PC-9 (cell line): ENCODE data around the gene ATP5PB.

ENCODE experiments used
- CTCF ChIP-seq: fragments of 200-600 bp; sonication (generic); conservative IDR thresholded peaks from 2 replicates; pipeline ENCODE4 v1.6.1; 2017; ENCODE audit warnings: mixed run types, antibody characterized with exemption, mild to moderate bottlenecking, moderate library complexity
- EZH2 ChIP-seq: fragments of 200-600 bp; sonication (generic); IDR thresholded peaks from 2 replicates; pipeline ENCODE4 v1.8.0; 2017; ENCODE audit warnings: antibody characterized with exemption, low read depth

GRCh38 chr1:111415461-111415860 is 33.8 kb upstream of the ATP5PB start:
- TF ChIP-seq CTCF (no peak), EZH2 (no peak)
